DMS53 treated with DMSO at 0.1 percent for 48 hours (cell line): Measurements from ENCODE around the gene GH1.
"Not testable (repeated sequence)": the region's sequence is repeated elsewhere in the genome, so short reads cannot be mapped to it uniquely, and the experiment has no call there.

Experiments
- DNase-seq: peaks from one replicate; lab custom pipeline; 2025; ENCODE audit not compliant: unreplicated experiment; lab: John Stamatoyannopoulos, UW

GH1 gene

GRCh38 chr17:63869491-63870291 lies 48.9 kb downstream of the GH1 start:
- DNase-seq: not testable (repeated sequence)
